HG03175 (cell line): ENCODE data around the gene RBP4.
"Not testable (repeated sequence)": the region's sequence is repeated elsewhere in the genome, so short reads cannot be mapped to it uniquely, and the experiment has no call there.

Experiments used
- ATAC-seq: cut with Tn5 transposase; IDR thresholded peaks from one replicate; pipeline ENCODE4 v1.9.1; 2021; ENCODE audit warnings: mild to moderate bottlenecking, moderate library complexity; ENCODE audit not compliant: unreplicated experiment

RBP4 gene

DNA sequence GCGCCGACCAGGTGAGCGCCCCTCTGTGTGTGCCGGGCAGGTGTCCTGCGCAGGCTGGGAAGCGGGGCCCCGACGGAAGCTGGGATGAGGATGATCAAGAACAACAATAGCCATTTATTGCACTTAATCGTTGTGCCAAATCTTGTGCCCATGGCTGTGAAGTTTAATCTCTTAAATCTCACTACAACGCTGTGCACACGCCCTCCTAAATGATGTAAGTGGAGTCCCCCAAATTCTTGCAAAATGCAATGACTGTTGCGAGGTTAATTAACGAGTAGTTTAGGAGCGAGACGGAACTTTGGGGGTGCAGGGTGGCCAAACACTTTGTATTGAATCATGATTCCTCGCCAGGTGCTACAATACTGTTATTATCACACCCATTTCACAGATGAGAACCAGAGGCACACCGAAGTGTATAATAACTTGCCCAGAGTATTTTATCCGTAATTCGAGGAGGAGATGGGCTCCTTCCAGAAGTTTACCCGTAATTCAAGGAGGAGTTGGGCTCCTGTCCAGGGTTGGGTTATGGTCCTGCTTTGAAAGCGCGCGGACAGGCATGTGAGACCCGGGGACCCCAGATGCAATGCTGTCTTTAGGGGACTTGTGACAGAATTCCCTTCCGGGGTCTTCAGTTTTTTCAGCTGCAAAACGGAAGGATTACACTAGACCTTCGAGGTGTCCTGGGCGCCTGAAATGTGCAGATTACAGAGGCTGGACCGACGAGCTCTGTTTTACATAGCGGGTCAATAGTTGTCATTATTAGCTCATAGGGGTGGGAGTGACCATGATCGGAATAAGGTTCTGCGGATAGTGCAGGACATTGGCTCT, 33.5 kb downstream of the RBP4 start:
- ATAC-seq, result no peak

DNA sequence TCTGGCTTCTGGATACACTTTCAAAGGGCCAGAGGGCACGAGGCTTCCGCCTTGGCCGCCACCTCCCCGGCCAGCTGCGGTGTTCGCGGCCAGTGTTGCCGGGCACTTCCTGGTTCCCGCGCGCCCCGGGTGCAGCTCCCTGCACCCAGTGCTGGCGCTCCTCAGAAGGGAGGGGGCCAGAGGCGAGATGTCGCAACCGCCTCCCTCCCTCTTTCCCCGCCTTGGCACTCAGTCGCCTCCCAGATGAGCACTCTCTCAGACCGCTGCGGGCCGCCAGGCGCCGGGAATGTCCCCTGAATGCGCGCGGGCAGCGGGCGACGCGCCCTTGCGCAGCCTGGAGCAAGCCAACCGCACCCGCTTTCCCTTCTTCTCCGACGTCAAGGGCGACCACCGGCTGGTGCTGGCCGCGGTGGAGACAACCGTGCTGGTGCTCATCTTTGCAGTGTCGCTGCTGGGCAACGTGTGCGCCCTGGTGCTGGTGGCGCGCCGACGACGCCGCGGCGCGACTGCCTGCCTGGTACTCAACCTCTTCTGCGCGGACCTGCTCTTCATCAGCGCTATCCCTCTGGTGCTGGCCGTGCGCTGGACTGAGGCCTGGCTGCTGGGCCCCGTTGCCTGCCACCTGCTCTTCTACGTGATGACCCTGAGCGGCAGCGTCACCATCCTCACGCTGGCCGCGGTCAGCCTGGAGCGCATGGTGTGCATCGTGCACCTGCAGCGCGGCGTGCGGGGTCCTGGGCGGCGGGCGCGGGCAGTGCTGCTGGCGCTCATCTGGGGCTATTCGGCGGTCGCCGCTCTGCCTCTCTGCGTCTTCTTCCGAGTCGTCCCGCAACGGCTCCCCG, 34.4 kb downstream of the RBP4 start, which contains the start of gene FFAR4:
TSS of gene FFAR4 (plus strand) at position 231 of the 842 bp plus-strand sequence. CDS start at position 287, 56 bp downstream.
- ATAC-seq, result no peak

DNA sequence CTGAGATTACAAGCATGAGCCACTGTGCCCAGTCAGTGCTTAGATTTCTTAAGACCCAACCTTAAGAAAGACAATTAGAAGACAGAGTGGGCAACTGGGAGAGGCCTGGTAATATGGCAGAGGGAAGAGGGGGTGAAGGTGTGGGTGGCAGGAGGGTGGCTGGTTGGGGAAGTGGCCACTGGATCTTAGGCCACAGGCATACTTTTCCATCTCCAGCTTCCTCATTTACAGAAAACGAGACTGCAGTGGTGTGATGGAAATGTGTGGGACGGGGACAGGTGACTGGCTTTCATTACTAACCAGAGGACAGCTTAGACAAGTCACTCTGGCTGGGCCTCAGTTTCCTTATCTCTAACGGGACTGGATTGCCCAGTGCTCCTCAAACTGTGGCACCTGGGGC, 35.6 kb downstream of the RBP4 start:
- ATAC-seq, result no peak

DNA sequence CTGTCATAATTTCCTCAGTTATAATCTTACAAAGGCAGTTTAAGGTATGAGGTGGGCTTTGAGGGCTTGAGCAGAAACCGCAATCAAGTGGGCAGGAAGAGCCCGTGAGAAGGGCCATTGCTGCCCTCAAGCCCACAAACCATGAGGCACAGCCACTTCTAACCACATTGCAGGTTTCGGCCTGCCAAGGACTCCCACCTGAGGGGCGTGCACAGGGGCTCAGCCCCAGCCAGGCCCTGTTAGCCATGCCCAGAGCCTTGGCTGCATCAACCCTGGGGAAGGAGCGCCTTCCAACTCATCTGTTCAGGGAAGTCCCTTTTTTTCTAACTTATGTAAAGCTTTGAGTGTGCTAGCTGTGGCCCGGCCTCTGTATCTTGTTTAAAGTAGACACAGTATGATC, 40.5 kb downstream of the RBP4 start:
- no peak for ATAC-seq

DNA sequence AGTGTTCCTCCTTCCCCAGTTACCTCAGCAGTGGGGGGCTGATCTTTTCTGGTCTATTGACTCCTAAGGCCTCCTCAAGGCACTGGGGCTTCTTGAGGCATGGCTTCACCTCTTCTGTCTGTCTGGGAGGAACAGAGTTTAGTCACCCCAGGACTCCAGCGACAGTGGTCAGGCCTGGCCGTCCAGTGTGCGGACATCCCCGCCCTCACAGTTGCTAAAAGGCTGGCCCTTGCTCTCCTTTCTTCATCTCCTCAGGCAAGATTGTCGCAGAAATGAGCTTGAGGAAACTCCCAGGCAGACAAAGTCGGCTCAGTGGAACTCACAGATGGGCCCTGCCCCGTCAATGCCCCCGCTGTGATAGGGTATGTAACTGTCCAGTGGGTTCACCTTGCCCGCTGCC, 41.5 kb downstream of the RBP4 start:
- no peak for ATAC-seq

DNA sequence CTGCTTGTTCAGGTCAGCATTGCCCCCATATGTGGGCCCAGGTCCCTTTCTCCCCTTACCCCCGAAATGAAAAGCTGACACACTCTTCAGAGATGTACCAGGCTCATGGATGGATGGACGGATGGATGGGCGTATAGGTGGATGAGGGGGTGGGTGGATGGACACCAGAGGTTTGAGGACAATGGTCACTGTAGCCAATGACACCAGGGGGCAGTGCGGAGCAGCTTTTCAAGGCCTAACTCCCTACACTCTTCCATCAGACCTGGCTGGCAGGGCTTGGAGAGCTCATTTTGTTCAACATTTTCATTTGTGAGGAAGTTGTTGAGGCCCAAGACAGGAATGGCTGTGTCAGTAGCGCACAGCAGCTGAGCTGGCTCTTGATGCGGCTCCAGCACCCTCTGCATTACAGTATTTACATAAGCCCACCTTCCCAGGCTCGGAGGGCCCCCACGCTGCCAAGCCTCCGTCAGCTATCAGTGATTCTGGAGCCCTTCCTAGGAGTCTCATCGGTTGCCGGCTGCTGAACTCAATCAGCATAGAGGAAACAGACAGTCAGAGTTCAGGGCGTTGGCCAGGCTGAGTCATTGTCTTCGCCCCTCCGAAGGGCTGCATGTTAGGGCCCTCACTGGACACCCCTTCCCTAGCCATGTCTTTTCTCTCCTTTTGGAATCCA, 46.1 kb downstream of the RBP4 start:
- ATAC-seq, result no peak

DNA sequence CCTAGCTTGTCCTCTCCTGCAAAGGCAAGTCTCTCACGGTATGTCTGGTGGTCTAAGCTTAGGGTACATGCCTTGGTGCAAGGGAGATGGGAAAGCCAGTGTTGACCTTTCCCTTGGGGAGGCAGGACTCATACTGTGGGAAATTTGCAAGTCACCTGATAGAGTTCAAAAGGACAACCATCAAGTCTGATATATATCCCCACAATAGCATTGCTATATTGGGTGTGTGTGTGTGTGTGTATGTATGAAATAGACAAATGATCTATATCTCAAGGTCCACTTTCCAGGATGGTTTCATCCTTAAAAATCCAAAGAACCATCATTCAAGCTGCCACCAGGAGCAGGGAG, 46.7 kb downstream of the RBP4 start:
- ATAC-seq, result no peak

DNA sequence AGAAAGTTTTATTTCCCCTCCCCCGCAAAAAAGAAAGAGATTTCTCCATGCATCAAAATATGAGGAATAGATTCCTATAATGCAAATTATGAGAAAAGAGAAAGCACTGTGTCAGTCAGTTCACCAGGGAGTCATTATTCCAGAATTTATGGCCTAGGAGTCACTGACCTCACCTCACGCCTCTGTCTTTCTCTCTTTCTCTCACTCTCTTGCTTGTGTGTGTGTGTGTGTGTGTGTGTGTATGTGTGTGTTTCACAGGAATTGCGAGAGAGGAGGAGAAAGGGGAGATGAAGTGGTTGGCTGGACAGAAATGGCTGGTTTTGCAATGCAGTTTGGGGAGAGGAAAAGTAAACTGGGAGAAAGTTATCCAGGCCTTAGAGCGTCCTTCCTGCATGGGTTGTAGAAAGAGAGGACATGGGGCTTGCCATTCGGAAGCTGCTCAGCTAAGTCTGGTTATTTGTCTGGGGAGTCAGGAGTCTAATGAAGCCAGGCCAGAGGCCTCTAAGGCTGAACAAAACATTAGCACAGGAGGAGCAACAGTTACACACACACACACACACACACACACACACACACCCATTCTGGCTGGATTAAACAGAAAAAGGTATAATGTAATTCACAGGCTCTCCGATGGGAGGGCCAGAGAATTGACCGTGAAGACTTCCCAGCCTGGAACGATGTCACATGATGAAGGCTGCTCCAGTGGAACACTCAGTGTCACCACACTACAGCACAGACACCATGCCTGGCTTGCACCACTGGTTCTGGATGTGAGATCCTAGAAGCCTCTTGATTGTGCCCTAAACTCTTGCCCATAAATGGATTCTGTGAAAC, 47.3 kb downstream of the RBP4 start:
- no peak for ATAC-seq

DNA sequence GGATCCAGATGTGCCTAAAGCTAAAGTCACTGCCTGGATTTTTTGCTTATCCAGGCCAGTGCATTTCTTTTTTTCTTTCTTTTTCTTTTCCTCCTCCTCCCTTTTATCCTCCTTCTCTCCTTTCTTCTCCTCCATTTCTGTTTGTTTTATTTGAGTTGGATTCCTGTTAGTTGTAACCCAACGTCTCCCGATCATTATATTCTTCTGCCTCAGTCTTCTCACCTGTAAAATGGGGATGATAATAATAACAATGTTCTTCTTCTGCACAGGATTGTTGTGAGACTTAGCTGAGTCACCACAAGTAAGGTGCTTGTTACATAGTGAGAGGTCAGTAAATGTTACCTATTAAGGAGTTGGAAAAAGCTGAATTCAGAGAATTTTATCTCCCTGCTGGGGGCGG, 48.3 kb downstream of the RBP4 start:
- ATAC-seq, result no peak

DNA sequence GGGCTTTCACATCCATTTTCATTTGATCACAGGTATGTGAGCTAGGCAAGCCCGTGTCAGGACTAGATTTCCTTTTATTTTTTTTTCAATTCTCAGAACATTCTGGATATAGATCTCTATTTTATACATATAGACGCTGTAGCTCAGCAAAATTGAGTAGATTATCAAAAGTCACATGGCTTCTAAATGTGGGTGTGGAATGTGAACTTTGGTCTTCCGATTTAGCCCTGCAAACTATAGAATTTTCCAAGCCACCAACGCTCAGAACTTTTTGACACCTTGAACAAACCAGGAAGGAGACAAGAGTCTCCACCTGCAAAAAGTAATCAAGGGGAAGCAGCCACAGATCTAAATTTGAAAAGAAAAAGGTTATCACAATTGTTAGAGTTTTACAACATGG, 50.4 kb downstream of the RBP4 start:
- no peak for ATAC-seq

DNA sequence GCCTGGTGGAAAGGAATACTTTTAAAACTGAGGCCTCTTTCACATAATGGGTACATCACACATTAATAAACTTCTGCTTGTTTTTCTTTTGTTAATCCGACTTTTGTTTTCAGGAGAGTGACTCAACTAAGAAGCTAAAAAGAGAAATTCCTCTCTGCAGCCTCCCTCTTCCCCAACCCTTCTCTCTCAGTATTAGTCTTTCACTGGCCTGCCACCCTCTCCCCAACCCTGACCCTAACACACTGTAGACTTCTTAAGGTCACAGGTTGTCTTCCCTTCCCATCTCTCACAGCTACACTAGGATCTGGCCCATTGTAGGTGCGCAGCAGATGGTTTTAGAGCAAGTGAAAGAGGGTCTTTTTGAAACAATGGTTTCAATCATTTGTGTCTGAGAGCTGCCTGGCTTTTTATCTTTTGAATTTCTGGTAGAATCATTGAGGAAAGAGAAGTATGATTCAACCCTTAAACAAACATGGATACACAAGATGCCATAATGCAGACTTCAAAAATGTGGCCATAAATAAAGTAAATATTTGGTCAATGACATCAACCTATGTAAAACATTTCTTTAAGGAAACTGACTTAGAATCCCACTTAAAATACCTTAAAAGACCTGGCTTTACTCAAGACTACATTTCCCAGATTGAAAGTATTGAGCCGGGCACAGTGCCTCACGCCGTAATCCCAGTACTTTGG, 52.5 kb downstream of the RBP4 start:
- no peak for ATAC-seq

DNA sequence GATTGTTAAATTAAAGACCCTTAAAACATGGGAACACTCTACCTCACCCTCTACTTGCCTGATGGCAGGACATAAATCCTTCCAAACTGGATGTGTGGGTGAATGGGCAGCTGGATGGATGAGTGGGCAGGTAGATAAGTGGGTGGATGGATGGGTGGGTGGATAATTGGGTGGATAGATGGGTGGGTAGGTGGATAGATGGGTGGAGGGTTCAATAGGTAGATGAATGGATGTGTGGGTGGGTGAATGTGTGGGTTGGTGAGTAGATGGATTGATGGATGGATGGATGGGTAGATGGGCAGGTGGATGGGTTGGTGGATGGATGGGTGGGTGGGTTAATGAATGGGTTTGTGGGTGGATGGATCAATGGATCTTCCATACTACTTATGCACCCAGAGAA, 53.5 kb downstream of the RBP4 start:
- ATAC-seq, result no peak

DNA sequence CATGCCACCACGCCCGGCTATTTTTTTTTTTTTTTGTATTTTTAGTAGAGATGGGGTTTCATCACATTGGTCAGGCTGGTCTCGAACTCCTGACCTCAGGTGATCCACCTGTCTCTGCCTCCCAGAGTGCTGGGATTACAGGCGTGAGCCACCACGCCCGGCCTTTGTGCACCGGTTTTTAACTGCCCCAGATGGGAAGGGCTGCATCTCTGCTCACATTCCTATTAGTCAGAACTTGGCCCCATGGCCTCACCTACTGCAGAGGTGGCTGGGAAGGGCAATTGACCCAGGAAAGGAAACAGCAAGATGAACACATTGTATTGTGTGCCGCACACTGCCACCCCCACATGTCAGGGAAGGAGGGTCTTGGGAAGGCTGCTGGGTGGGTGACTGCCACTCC, 54.0 kb downstream of the RBP4 start:
- not testable (repeated sequence) for ATAC-seq

DNA sequence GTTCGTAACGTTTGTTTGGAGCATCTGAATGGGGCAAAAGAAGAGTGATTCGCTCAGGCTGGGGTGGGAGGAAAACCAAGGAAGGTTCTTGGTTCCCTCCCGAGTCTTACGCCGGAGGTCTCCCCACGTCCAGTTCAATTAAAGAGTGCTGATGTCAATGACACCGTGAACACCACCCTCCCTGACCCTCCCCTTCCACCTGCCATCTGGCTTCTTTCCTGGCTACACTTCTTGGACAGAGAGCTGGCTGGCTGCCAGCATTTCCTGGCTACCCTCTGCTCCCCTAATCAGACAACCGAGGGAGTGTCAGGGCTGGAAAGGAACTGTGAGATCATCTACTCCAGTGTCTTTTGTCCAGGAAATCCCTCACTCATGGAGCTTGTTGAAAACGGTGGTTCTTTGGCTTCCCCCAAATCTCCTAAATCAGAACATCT, 58.7 kb downstream of the RBP4 start:
- ATAC-seq, result no peak
